Brain microvascular endothelial cell (primary cell): ENCODE measurements around the gene POLR3B.

Source experiments
- DNase-seq: peaks from one replicate; pipeline ENCODE4 v3.0.0-alpha.2; 2020
- H3K27ac ChIP-seq: fragments of 250-450 bp; sonication (Bioruptor Pico); 2 replicates; pipeline ENCODE4 v1.5.1; 2020; ENCODE audit warnings: mild to moderate bottlenecking, moderate library complexity
- H3K27me3 ChIP-seq: fragments of 250-450 bp; sonication (Bioruptor Pico); replicated peaks from 2 replicates; pipeline ENCODE4 v1.5.1; 2020; ENCODE audit warnings: mild to moderate bottlenecking
- H3K36me3 ChIP-seq: fragments of 250-450 bp; sonication (Bioruptor Pico); replicated peaks from 2 replicates; pipeline ENCODE4 v1.5.1; 2020; ENCODE audit warnings: mild to moderate bottlenecking
- H3K4me3 ChIP-seq: 2 replicates; pipeline ENCODE4 v1.5.1; 2011; ENCODE audit warnings: low read depth, mild to moderate bottlenecking, control low read depth, low read length, moderate library complexity
- in situ Hi-C: cut with HindIII; loops from 2 replicates; pipeline ENCODE4 v1.10.0; 2017; ENCODE audit warnings: low sequenced_read_pairs, low pct_ligation_motif_present
- TF ChIP-seq, protein P1 (sequence below): IDR thresholded peaks from 2 replicates; pipeline ENCODE4 v1.5.1; 2011; ENCODE audit warnings: low read depth, mild to moderate bottlenecking, moderate library complexity, low read length, control low read depth, inconsistent platforms; ENCODE audit errors: missing control alignments

The POLR3B gene

DNA sequence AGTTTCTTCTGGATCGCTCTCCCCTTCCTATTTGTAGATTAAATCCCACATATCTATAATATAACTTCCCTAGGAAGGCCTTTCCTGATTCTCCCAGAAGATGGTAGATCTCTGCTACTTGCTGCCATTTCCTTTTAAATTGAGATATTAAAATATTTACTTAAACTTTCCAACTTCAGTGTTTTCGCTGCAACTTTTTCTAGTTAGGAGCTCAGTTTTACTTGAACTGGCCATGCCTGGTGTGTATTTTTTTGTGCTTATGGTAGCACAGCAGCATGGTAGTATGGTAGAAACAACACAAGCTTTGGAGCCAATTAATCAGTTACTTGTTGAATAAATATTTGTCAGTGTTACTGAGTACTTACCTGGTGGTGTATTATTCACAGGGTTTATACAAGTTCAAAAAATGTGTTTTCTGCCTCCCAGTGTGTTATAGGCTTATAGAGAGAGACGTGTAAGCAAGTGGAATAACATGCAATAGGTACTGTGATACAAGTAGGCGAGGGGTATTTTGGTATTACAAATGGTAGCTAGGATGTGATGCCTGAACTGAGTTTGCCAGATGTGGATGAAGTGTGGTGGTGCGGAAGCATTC is 2.9 kb downstream of the POLR3B start:
- Histone ChIP-seq H3K36me3 (no peaks in the 10 kb centered on the region), H3K4me3 (no peak overlapping the region), H3K27me3 (no peaks in the 10 kb centered on the region), H3K27ac (no peak overlapping the region)
- in situ Hi-C loops, result no loop called here
- DNase-seq, result no peak
- TF ChIP-seq, protein P1, sequence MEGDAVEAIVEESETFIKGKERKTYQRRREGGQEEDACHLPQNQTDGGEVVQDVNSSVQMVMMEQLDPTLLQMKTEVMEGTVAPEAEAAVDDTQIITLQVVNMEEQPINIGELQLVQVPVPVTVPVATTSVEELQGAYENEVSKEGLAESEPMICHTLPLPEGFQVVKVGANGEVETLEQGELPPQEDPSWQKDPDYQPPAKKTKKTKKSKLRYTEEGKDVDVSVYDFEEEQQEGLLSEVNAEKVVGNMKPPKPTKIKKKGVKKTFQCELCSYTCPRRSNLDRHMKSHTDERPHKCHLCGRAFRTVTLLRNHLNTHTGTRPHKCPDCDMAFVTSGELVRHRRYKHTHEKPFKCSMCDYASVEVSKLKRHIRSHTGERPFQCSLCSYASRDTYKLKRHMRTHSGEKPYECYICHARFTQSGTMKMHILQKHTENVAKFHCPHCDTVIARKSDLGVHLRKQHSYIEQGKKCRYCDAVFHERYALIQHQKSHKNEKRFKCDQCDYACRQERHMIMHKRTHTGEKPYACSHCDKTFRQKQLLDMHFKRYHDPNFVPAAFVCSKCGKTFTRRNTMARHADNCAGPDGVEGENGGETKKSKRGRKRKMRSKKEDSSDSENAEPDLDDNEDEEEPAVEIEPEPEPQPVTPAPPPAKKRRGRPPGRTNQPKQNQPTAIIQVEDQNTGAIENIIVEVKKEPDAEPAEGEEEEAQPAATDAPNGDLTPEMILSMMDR, result no peak

- TF ChIP-seq, protein P1, result no peak
- Histone ChIP-seq H3K36me3 (peaks cover 4% of the 10 kb centered on the region), H3K4me3 (no peak overlapping the region), H3K27me3 (no peaks in the 10 kb centered on the region), H3K27ac (no peak overlapping the region)
- in situ Hi-C loops, result no loop called here
- DNase-seq, result no peak
Observed at GRCh38 chr12:106362971-106363370, 5.4 kb downstream of the POLR3B start.

- H3K27me3 ChIP-seq, result no peaks in the 10 kb centered on the region
- no peak for DNase-seq
- H3K27ac ChIP-seq, result no peak overlapping the region
- no peak overlapping the region for H3K4me3 ChIP-seq
- TF ChIP-seq, protein P1, result no peak
- H3K36me3 ChIP-seq, result peaks cover 4% of the 10 kb centered on the region
- in situ Hi-C loops, result no loop called here
Observed at GRCh38 chr12:106364261-106364660, 6.7 kb downstream of the POLR3B start.

- peak; percentile 62 for DNase-seq
- TF ChIP-seq, protein P1, result no peak
- Histone ChIP-seq H3K27me3 (no peaks in the 10 kb centered on the region), H3K4me3 (no peak overlapping the region), H3K36me3 (peaks cover 8% of the 10 kb centered on the region), H3K27ac (peak overlapping the region; percentile 49)
- in situ Hi-C loops, result no loop called here
Observed at GRCh38 chr12:106369624-106370346, 12.2 kb downstream of the POLR3B start.

GRCh38 chr12:106378788-106379187 is 21.2 kb downstream of the POLR3B start:
- H3K4me3 ChIP-seq, result no peak overlapping the region
- in situ Hi-C loops, result loop anchor here (25.0 kb wide), 1 partner anchor 534 kb away; no protein-coding TSS in a partner anchor
- no peak for DNase-seq
- TF ChIP-seq, protein P1, result no peak
- no peak overlapping the region for H3K27ac ChIP-seq
- no peaks in the 10 kb centered on the region for H3K27me3 ChIP-seq
- peaks cover 45% of the 10 kb centered on the region for H3K36me3 ChIP-seq
